Mammary epithelial cell (primary cell): Measurements from ENCODE around the gene ACER3.

Experiments
- EZH2 ChIP-seq: IDR thresholded peaks from 2 replicates; pipeline ENCODE4 v1.6.1; 2012; ENCODE audit warnings: low read length, inconsistent platforms, borderline replicate concordance
- TF ChIP-seq, protein P1 (sequence below), 2 donors: IDR thresholded peaks in 1 of 2; conservative IDR thresholded peaks in 1 of 2; 2 replicates each; pipeline ENCODE4 v1.5.1; 2011 to 2012; ENCODE audit warnings: inconsistent platforms in 2 of 2, low read length in 2 of 2, mild to moderate bottlenecking in 2 of 2, control low read depth in 1 of 2, low read depth in 1 of 2; ENCODE audit not compliant: insufficient read depth in 1 of 2; ENCODE audit errors: extremely low read depth in 1 of 2

- TF ChIP-seq EZH2 = no peak
- TF ChIP-seq, protein P1, sequence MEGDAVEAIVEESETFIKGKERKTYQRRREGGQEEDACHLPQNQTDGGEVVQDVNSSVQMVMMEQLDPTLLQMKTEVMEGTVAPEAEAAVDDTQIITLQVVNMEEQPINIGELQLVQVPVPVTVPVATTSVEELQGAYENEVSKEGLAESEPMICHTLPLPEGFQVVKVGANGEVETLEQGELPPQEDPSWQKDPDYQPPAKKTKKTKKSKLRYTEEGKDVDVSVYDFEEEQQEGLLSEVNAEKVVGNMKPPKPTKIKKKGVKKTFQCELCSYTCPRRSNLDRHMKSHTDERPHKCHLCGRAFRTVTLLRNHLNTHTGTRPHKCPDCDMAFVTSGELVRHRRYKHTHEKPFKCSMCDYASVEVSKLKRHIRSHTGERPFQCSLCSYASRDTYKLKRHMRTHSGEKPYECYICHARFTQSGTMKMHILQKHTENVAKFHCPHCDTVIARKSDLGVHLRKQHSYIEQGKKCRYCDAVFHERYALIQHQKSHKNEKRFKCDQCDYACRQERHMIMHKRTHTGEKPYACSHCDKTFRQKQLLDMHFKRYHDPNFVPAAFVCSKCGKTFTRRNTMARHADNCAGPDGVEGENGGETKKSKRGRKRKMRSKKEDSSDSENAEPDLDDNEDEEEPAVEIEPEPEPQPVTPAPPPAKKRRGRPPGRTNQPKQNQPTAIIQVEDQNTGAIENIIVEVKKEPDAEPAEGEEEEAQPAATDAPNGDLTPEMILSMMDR (conservative IDR thresholded peaks at IDR 0.05 in 1 of 2, IDR thresholded peaks at IDR 0.05 in 1 of 2; ENCODE audit: extremely low read depth in 1 of 2, insufficient read depth in 1 of 2, low read depth in 1 of 2, low read length in 2 of 2) = no peak
Observed at GRCh38 chr11:76974179-76974891, 113.6 kb downstream of the ACER3 start.
